Measurements from ENCODE around the gene BCAS3.

BCAS3 gene

DNA sequence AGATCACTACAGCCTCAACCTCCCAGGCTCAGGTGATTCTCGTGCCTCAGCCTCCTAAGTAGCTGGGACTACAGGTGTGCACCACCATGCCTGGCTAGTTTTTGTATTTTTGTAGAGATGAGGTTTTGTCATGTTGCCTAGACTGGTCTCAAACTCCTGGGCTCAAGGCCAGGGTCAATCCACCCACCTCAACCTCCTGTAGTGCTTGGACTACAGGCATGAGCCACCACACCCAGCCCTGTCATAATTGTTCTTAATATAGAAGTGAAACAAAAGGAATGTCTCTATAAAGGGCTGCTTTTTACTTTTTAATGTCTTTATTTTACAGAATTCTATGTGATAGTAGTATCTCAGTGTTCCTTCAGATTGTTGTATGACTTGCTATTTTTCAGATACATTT lies 376.8 kb downstream of the BCAS3 start:
- no peak overlapping the region for H3K4me3 ChIP-seq (ENCODE audit: insufficient read depth, low read depth, low read length)
- H3K27me3 ChIP-seq (ENCODE audit: control insufficient read depth, insufficient read depth, low read length, poor library complexity, severe bottlenecking) = no peaks in the 10 kb centered on the region
- no peaks in the 10 kb centered on the region for H3K9me3 ChIP-seq (ENCODE audit: control insufficient read depth, low read length)
- H3K27ac ChIP-seq (ENCODE audit: insufficient read depth, low read depth, low read length, poor library complexity, severe bottlenecking) = no peak overlapping the region
- no peaks in the 10 kb centered on the region for H3K4me1 ChIP-seq (ENCODE audit: control insufficient read depth, insufficient read depth, low read length)
- H3K36me3 ChIP-seq (ENCODE audit: control insufficient read depth, insufficient read depth, low read length) = no peaks in the 10 kb centered on the region
- WGBS, 2 experiments = 92 to 94% methylated on average over 1 of the region's 1 CpG

DNA sequence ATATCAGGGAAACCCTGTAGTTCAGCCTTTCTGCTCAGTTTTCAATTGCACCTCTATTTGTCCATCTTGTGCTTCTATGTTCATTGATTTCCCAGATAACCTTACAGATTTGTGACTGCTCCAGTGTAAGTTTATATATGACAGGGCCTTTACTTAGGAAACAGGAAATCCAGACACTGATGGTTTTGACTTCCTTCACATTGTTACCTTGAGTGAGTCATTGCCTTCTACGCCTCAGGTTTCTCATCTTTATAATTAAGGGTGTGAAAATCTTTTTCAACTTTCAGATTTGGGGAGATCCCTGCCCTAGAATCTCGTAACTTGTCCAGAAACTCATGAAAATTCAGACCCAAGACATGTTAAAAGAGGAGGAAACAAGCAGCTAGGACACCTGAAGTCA lies 379.6 kb downstream of the BCAS3 start:
- Histone ChIP-seq H3K9me3 (ENCODE audit: control insufficient read depth, low read length) (no peaks in the 10 kb centered on the region), H3K27me3 (ENCODE audit: control insufficient read depth, insufficient read depth, low read length, poor library complexity, severe bottlenecking) (no peaks in the 10 kb centered on the region), H3K4me1 (ENCODE audit: control insufficient read depth, insufficient read depth, low read length) (no peaks in the 10 kb centered on the region), H3K4me3 (ENCODE audit: insufficient read depth, low read depth, low read length) (no peak overlapping the region), H3K36me3 (ENCODE audit: control insufficient read depth, insufficient read depth, low read length) (no peaks in the 10 kb centered on the region), H3K27ac (ENCODE audit: insufficient read depth, low read depth, low read length, poor library complexity, severe bottlenecking) (no peak overlapping the region)
- WGBS, 2 experiments = 90 to 92% methylated on average over 2 of the region's 2 CpGs

DNA sequence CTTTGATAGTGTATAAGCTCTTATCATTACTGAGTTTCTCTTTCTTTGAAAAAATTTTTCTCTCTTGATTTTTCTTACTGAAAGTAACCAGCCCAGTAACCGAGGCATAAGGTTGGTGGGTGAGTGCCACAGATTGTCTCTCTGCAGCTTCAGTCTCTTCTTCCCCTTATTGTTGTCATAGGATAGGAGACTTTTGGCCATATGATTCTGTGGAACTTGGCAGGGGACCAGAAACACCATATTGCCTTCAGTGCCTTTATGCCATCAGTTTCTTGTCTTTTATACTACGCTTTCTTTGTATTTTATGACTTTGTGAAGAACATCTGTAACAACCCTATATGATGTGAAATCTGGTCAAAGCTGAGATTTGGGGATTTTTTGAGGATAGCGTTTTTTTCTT lies 380.4 kb downstream of the BCAS3 start:
- H3K36me3 ChIP-seq (ENCODE audit: control insufficient read depth, insufficient read depth, low read length) = no peaks in the 10 kb centered on the region
- no peaks in the 10 kb centered on the region for H3K27me3 ChIP-seq (ENCODE audit: control insufficient read depth, insufficient read depth, low read length, poor library complexity, severe bottlenecking)
- H3K4me1 ChIP-seq (ENCODE audit: control insufficient read depth, insufficient read depth, low read length) = no peaks in the 10 kb centered on the region
- no peak overlapping the region for H3K27ac ChIP-seq (ENCODE audit: insufficient read depth, low read depth, low read length, poor library complexity, severe bottlenecking)
- H3K4me3 ChIP-seq (ENCODE audit: insufficient read depth, low read depth, low read length) = no peak overlapping the region
- 82 to 94% methylated on average over 2 to 3 of the region's 3 CpGs for WGBS, 2 experiments
- H3K9me3 ChIP-seq (ENCODE audit: control insufficient read depth, low read length) = no peaks in the 10 kb centered on the region

DNA sequence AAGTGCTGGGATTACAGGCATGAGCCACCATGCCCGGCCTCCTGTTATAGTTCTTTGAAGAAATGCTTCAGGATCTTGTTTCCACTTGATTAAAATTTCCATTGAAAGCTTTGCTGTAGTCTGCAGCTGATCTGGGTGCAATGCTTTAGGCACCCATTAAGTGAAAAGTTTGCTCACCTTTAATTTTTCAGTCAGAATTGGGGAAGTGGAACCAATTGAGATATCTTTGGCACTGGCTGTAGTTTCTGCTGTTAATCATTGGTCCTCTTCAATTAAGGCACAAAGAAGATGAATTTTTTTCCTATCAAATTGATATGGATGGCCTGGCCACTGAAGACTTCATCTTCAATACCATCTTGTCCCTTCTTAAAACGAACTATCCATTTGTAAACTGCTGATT lies 385.9 kb downstream of the BCAS3 start:
- H3K36me3 ChIP-seq (ENCODE audit: control insufficient read depth, insufficient read depth, low read length) = no peaks in the 10 kb centered on the region
- H3K4me3 ChIP-seq (ENCODE audit: insufficient read depth, low read depth, low read length) = no peak overlapping the region
- no peaks in the 10 kb centered on the region for H3K4me1 ChIP-seq (ENCODE audit: control insufficient read depth, insufficient read depth, low read length)
- H3K27ac ChIP-seq (ENCODE audit: insufficient read depth, low read depth, low read length, poor library complexity, severe bottlenecking) = no peak overlapping the region
- 86 to 92% methylated on average over 2 of the region's 2 CpGs for WGBS, 2 experiments
- no peaks in the 10 kb centered on the region for H3K27me3 ChIP-seq (ENCODE audit: control insufficient read depth, insufficient read depth, low read length, poor library complexity, severe bottlenecking)
- H3K9me3 ChIP-seq (ENCODE audit: control insufficient read depth, low read length) = no peaks in the 10 kb centered on the region

DNA sequence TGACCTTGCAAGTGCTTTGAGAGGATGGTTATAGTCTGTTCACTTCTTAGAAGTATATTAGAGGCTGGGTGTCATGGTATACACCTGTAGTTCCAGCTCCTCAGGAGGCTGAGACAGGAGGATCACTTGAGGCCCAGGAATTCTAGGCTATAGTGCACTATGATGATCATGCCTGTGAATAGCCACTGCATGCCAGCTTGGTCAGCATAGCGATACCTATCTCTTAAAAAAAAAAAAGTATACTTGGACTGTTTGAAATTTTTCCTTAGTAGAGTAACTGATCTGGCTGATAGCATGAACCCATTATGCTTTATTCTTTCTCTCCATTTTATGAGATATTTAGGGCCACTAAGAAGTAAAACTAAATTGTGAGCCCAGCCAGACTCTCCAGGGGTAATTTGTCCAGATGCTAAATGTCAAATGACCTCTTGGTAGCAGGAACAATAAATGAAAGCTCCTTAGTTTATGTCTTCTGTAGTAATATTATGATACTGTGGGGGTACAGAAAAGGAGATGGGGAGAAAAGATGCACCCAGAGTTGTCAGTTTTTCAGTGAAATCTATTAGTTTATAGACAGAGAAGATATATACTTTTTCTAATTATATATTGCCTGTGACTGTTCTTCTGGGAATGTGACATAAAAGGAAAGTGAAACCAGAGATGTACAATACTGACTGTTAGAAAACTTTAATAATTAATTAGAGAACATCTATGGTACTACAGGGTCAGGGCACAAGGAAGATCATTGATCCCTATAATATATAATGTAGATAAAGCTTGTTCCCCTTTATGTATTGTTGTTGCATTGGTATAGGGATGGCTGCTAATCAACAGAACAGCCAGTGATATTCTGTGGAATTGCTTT lies 386.7 kb downstream of the BCAS3 start:
- 94% methylated on average over 1 of the region's 1 CpG; no CpG with 5 or more reads in 1 of the 2 experiments for WGBS, 2 experiments
- Histone ChIP-seq H3K4me3 (ENCODE audit: insufficient read depth, low read depth, low read length) (no peak overlapping the region), H3K9me3 (ENCODE audit: control insufficient read depth, low read length) (no peaks in the 10 kb centered on the region), H3K27ac (ENCODE audit: insufficient read depth, low read depth, low read length, poor library complexity, severe bottlenecking) (no peak overlapping the region), H3K36me3 (ENCODE audit: control insufficient read depth, insufficient read depth, low read length) (no peaks in the 10 kb centered on the region), H3K4me1 (ENCODE audit: control insufficient read depth, insufficient read depth, low read length) (no peaks in the 10 kb centered on the region), H3K27me3 (ENCODE audit: control insufficient read depth, insufficient read depth, low read length, poor library complexity, severe bottlenecking) (no peaks in the 10 kb centered on the region)

DNA sequence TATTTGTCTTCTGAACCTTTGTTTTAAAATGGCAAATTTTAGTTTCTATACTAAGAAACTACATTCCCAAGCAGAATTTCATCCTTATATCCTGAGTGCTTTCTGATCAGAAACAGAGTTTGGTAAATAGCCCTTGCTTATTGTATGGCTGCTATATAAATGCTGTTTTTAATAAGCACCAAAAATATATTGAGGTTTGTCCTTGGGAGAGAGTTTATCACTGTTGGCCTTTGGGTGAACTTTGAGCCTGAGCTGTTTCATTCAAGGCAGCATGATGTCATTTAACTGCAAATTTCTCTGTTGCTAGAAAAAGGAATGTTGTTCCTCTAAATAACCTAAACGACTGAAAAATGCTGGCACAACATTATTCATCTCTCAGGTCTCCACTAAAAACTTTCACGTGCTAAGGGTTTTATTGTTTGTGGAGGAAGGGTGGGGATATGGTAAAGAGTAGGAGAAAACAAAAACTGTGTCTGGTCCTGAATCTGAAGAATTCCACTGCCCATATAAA lies 387.7 kb downstream of the BCAS3 start:
- H3K4me1 ChIP-seq (ENCODE audit: control insufficient read depth, insufficient read depth, low read length) = no peaks in the 10 kb centered on the region
- no peak overlapping the region for H3K27ac ChIP-seq (ENCODE audit: insufficient read depth, low read depth, low read length, poor library complexity, severe bottlenecking)
- WGBS, 2 experiments = 20% methylated on average over 1 of the region's 2 CpGs; no CpG with 5 or more reads in 1 of the 2 experiments

DNA sequence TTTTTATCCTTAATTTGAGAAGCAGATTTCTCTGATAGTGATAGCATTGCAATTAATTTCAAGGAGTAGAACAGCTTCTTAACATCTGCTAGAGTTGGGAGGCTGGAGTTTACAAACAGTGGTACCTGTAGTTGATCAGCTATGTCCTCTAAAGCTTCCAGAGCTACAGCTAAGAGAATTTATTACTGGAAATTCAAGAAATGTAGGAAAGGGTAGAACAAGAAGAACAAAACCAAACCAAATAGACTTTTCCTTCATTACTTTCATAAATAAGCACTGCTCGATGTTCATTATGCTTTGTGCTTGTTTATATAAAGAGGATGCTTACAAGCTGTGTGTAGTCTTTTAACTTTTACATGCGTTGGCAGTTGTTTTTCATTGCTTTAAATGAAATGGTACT lies 388.4 kb downstream of the BCAS3 start:
- no peak overlapping the region for H3K4me3 ChIP-seq (ENCODE audit: insufficient read depth, low read depth, low read length)
- H3K4me1 ChIP-seq (ENCODE audit: control insufficient read depth, insufficient read depth, low read length) = no peaks in the 10 kb centered on the region
- no peak overlapping the region for H3K27ac ChIP-seq (ENCODE audit: insufficient read depth, low read depth, low read length, poor library complexity, severe bottlenecking)
- no peaks in the 10 kb centered on the region for H3K36me3 ChIP-seq (ENCODE audit: control insufficient read depth, insufficient read depth, low read length)
- no peaks in the 10 kb centered on the region for H3K27me3 ChIP-seq (ENCODE audit: control insufficient read depth, insufficient read depth, low read length, poor library complexity, severe bottlenecking)
- 100% methylated on average over 1 to 2 of the region's 2 CpGs for WGBS, 2 experiments
- H3K9me3 ChIP-seq (ENCODE audit: control insufficient read depth, low read length) = no peaks in the 10 kb centered on the region

More for the DNA sequence above, 387.7 kb downstream of the BCAS3 start:
- H3K4me3 ChIP-seq (ENCODE audit: insufficient read depth, low read depth, low read length) = no peak overlapping the region
- no peaks in the 10 kb centered on the region for H3K9me3 ChIP-seq (ENCODE audit: control insufficient read depth, low read length)
- no peaks in the 10 kb centered on the region for H3K27me3 ChIP-seq (ENCODE audit: control insufficient read depth, insufficient read depth, low read length, poor library complexity, severe bottlenecking)
- H3K36me3 ChIP-seq (ENCODE audit: control insufficient read depth, insufficient read depth, low read length) = no peaks in the 10 kb centered on the region

DNA sequence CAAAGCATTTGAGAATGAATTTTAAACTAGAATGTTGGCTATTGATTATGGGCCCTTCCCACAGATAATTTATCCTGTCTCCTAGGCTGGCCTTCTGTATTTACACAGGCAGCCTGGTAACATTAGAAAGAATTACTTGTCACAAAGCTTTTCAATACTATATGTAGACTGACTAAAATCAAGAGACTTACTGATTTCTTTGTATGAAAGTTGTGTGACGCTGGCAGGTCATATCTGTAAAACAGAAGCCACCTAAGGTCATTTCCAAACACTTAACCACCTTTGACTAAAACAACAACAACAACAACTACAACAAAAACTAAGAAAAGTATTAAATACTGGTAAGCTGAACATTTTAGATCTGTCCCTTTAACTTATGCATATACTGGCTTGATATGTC lies 393.0 kb downstream of the BCAS3 start:
- no peaks in the 10 kb centered on the region for H3K4me1 ChIP-seq (ENCODE audit: control insufficient read depth, insufficient read depth, low read length)
- H3K36me3 ChIP-seq (ENCODE audit: control insufficient read depth, insufficient read depth, low read length) = no peaks in the 10 kb centered on the region
- H3K27me3 ChIP-seq (ENCODE audit: control insufficient read depth, insufficient read depth, low read length, poor library complexity, severe bottlenecking) = no peaks in the 10 kb centered on the region
- 100% methylated on average over 1 of the region's 1 CpG; no CpG with 5 or more reads in 1 of the 2 experiments for WGBS, 2 experiments
- H3K27ac ChIP-seq (ENCODE audit: insufficient read depth, low read depth, low read length, poor library complexity, severe bottlenecking) = no peak overlapping the region
- no peak overlapping the region for H3K4me3 ChIP-seq (ENCODE audit: insufficient read depth, low read depth, low read length)
- H3K9me3 ChIP-seq (ENCODE audit: control insufficient read depth, low read length) = no peaks in the 10 kb centered on the region

DNA sequence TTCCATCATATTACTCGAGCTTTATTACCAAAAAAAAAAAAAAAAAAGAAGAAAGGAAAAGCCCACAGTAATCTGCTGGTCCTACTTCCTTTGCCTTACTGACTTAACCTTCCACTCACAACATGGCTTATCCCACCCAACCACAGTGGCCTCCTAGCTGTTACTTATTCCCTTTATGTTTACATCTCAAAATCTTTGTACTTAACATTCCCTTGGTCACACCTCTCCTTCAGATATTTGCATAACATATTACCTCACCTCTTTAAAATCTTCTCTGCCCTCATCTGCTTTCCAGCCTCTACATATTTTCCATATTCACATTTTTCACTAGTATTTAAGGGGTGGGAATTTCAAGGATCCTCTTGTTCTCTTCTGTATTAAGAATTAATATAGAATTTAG lies 395.0 kb downstream of the BCAS3 start:
- no peaks in the 10 kb centered on the region for H3K27me3 ChIP-seq (ENCODE audit: control insufficient read depth, insufficient read depth, low read length, poor library complexity, severe bottlenecking)
- H3K4me3 ChIP-seq (ENCODE audit: insufficient read depth, low read depth, low read length) = no peak overlapping the region
- WGBS, 2 experiments = 81 to 86% methylated on average over 1 of the region's 1 CpG
- H3K9me3 ChIP-seq (ENCODE audit: control insufficient read depth, low read length) = no peaks in the 10 kb centered on the region
- H3K4me1 ChIP-seq (ENCODE audit: control insufficient read depth, insufficient read depth, low read length) = no peaks in the 10 kb centered on the region
- H3K36me3 ChIP-seq (ENCODE audit: control insufficient read depth, insufficient read depth, low read length) = no peaks in the 10 kb centered on the region
- no peak overlapping the region for H3K27ac ChIP-seq (ENCODE audit: insufficient read depth, low read depth, low read length, poor library complexity, severe bottlenecking)

DNA sequence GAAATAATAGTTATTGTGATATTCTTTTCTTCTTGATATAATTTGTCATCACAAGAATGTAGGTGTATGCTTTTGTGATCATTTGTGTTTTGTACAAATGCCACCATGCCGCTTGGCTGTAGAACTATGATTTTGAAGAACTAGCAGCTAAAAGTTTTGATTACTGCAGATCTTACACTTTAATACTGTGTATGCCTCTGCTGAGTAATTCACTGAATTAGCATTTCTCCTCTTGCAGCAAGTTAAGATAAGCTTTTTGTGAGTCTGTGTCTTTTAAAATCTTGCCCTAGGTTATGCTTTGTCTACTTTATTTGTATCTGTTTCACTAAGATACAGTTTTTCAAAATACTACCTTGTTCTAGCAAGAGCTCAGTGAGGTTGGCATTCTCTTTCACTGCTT lies 395.5 kb downstream of the BCAS3 start:
- no peaks in the 10 kb centered on the region for H3K9me3 ChIP-seq (ENCODE audit: control insufficient read depth, low read length)
- no peaks in the 10 kb centered on the region for H3K36me3 ChIP-seq (ENCODE audit: control insufficient read depth, insufficient read depth, low read length)
- H3K4me3 ChIP-seq (ENCODE audit: insufficient read depth, low read depth, low read length) = no peak overlapping the region
- H3K4me1 ChIP-seq (ENCODE audit: control insufficient read depth, insufficient read depth, low read length) = no peaks in the 10 kb centered on the region
- H3K27ac ChIP-seq (ENCODE audit: insufficient read depth, low read depth, low read length, poor library complexity, severe bottlenecking) = no peak overlapping the region
- H3K27me3 ChIP-seq (ENCODE audit: control insufficient read depth, insufficient read depth, low read length, poor library complexity, severe bottlenecking) = no peaks in the 10 kb centered on the region
- 91 to 95% methylated on average over 1 of the region's 1 CpG for WGBS, 2 experiments
